HEK293 (cell line): ENCODE measurements around the gene SH3GLB1.

Experiments
- CTCF ChIA-PET: fragments of 350-600 bp; formaldehyde crosslinking; extraction: SDS; loops from one replicate; lab custom pipeline; 2021; ENCODE audit warnings: antibody characterized with exemption; lab: Yijun Ruan, JAX
- POLR2A ChIA-PET: fragments of 300-600 bp; formaldehyde crosslinking; extraction: SDS; loops from one replicate; lab custom pipeline; 2020; ENCODE audit warnings: antibody characterized with exemption, inconsistent platforms; lab: Yijun Ruan, JAX
- H3K27ac ChIP-seq: fragments of 200-500 bp; sonication (Bioruptor generic); 2 replicates; pipeline ENCODE4 v1.5.1; 2014; ENCODE audit warnings: low read depth, low read length, control low read depth, inconsistent platforms; ENCODE audit errors: extremely low read depth
- H3K36me3 ChIP-seq, 2 experiments: fragments of 200-500 bp in 1 of 2; sonication (Bioruptor generic) in 1 of 2; 1 replicate in 1 of 2; 2 replicates in 1 of 2; pipeline ENCODE4 v1.5.1; 2014 to 2017; ENCODE audit warnings: inconsistent platforms in 2 of 2, low read length in 2 of 2; ENCODE audit not compliant: control insufficient read depth in 2 of 2, insufficient read depth in 1 of 2
- H3K4me1 ChIP-seq: fragments of 200-500 bp; sonication (Bioruptor generic); 2 replicates; pipeline ENCODE4 v1.5.1; 2014; ENCODE audit warnings: mild to moderate bottlenecking, low read length, inconsistent platforms; ENCODE audit not compliant: control insufficient read depth, insufficient read depth
- H3K4me3 ChIP-seq: 2 replicates; pipeline ENCODE4 v1.5.1; 2011; ENCODE audit warnings: low read depth, mild to moderate bottlenecking, control low read depth, low read length, moderate library complexity
- H3K9me3 ChIP-seq: fragments of 200-500 bp; sonication (Bioruptor generic); 2 replicates; pipeline ENCODE4 v1.5.1; 2014; ENCODE audit warnings: low read depth, low read length, inconsistent platforms; ENCODE audit not compliant: control insufficient read depth, insufficient read depth
- EGR2 ChIP-seq: fragments of 450-650 bp; formaldehyde crosslinking; IDR thresholded peaks from 2 replicates; pipeline ENCODE4 v1.5.1; 2016; ENCODE audit warnings: low read depth, missing biosample characterization, missing genetic modification characterization
- FEZF1 ChIP-seq: fragments of 450-650 bp; formaldehyde crosslinking; IDR thresholded peaks from 2 replicates; pipeline ENCODE4 v1.5.1; 2016; ENCODE audit warnings: missing biosample characterization, missing genetic modification characterization
- GLI4 ChIP-seq: fragments of 450-650 bp; formaldehyde crosslinking; IDR thresholded peaks from 2 replicates; pipeline ENCODE4 v1.5.1; 2016; ENCODE audit warnings: missing biosample characterization, missing genetic modification characterization
- GLIS1 ChIP-seq: fragments of 450-650 bp; formaldehyde crosslinking; IDR thresholded peaks from 2 replicates; pipeline ENCODE4 v1.5.1; 2016; ENCODE audit warnings: missing biosample characterization, missing genetic modification characterization
- OSR2 ChIP-seq: fragments of 450-650 bp; formaldehyde crosslinking; IDR thresholded peaks from 2 replicates; pipeline ENCODE4 v1.5.1; 2016; ENCODE audit warnings: missing biosample characterization, missing genetic modification characterization
- SCRT2 ChIP-seq: fragments of 450-650 bp; formaldehyde crosslinking; IDR thresholded peaks from 2 replicates; pipeline ENCODE4 v1.5.1; 2016; ENCODE audit warnings: missing biosample characterization, missing genetic modification characterization
- ZBTB10 ChIP-seq: fragments of 450-650 bp; formaldehyde crosslinking; IDR thresholded peaks from 2 replicates; pipeline ENCODE4 v1.5.1; 2016; ENCODE audit warnings: missing biosample characterization, missing genetic modification characterization
- ZBTB26 ChIP-seq: fragments of 450-650 bp; formaldehyde crosslinking; optimal IDR thresholded peaks from 2 replicates; pipeline ENCODE3; 2016; ENCODE audit warnings: missing biosample characterization, mild to moderate bottlenecking, missing genetic modification characterization
- ZFP37 ChIP-seq: fragments of 450-650 bp; formaldehyde crosslinking; IDR thresholded peaks from 2 replicates; pipeline ENCODE4 v1.5.1; 2016; ENCODE audit warnings: missing biosample characterization, missing genetic modification characterization
- ZNF138 ChIP-seq: fragments of 450-650 bp; formaldehyde crosslinking; IDR thresholded peaks from 2 replicates; pipeline ENCODE4 v1.5.1; 2016; ENCODE audit warnings: missing biosample characterization, missing genetic modification characterization, borderline replicate concordance
- ZNF184 ChIP-seq: fragments of 450-650 bp; IDR thresholded peaks from 2 replicates; pipeline ENCODE4 v1.5.1; 2018; ENCODE audit warnings: missing biosample characterization, mild to moderate bottlenecking, missing genetic modification characterization
- ZNF214 ChIP-seq: fragments of 450-650 bp; formaldehyde crosslinking; IDR thresholded peaks from 2 replicates; pipeline ENCODE4 v1.5.1; 2017; ENCODE audit warnings: missing biosample characterization, mild to moderate bottlenecking, missing genetic modification characterization, borderline replicate concordance
- ZNF350 ChIP-seq: fragments of 450-650 bp; formaldehyde crosslinking; IDR thresholded peaks from 2 replicates; pipeline ENCODE4 v1.5.0; 2017; ENCODE audit warnings: missing biosample characterization, mild to moderate bottlenecking, missing genetic modification characterization
- ZNF394 ChIP-seq: fragments of 450-650 bp; formaldehyde crosslinking; IDR thresholded peaks from 2 replicates; pipeline ENCODE4 v1.5.1; 2016; ENCODE audit warnings: missing biosample characterization, missing genetic modification characterization, mild to moderate bottlenecking, moderate library complexity, borderline replicate concordance
- ZNF561 ChIP-seq: fragments of 450-650 bp; IDR thresholded peaks from 2 replicates; pipeline ENCODE4 v1.5.1; 2018; ENCODE audit warnings: missing biosample characterization, missing genetic modification characterization, borderline replicate concordance
- ZNF610 ChIP-seq: fragments of 450-650 bp; formaldehyde crosslinking; IDR thresholded peaks from 2 replicates; pipeline ENCODE4 v1.5.1; 2016; ENCODE audit warnings: missing biosample characterization, missing genetic modification characterization, borderline replicate concordance
- ZNF624 ChIP-seq: fragments of 450-650 bp; formaldehyde crosslinking; IDR thresholded peaks from 2 replicates; pipeline ENCODE4 v1.5.1; 2017; ENCODE audit warnings: missing biosample characterization, missing genetic modification characterization
- ZNF629 ChIP-seq: fragments of 450-650 bp; formaldehyde crosslinking; IDR thresholded peaks from 2 replicates; pipeline ENCODE4 v1.5.1; 2017; ENCODE audit warnings: missing biosample characterization, missing genetic modification characterization
- ZNF677 ChIP-seq: fragments of 450-650 bp; IDR thresholded peaks from 2 replicates; pipeline ENCODE4 v1.5.0; 2018; ENCODE audit warnings: missing biosample characterization, mild to moderate bottlenecking, missing genetic modification characterization, moderate library complexity
- TF ChIP-seq, protein P1 (sequence below): fragments of 450-650 bp; formaldehyde crosslinking; IDR thresholded peaks from 2 replicates; pipeline ENCODE4 v1.5.1; 2016; ENCODE audit warnings: missing biosample characterization, missing genetic modification characterization
- TF ChIP-seq, protein P2 (sequence below): fragments of 450-650 bp; formaldehyde crosslinking; IDR thresholded peaks from 2 replicates; pipeline ENCODE4 v1.5.1; 2016; ENCODE audit warnings: missing biosample characterization, missing genetic modification characterization
- TF ChIP-seq, protein P3 (sequence below): fragments of 450-650 bp; formaldehyde crosslinking; IDR thresholded peaks from 2 replicates; pipeline ENCODE4 v1.5.1; 2016; ENCODE audit warnings: missing biosample characterization, missing genetic modification characterization

The SH3GLB1 gene

GRCh38 chr1:86703696-86704457 is 499 bp upstream of the SH3GLB1 start (continued):
- TF ChIP-seq, protein P1, sequence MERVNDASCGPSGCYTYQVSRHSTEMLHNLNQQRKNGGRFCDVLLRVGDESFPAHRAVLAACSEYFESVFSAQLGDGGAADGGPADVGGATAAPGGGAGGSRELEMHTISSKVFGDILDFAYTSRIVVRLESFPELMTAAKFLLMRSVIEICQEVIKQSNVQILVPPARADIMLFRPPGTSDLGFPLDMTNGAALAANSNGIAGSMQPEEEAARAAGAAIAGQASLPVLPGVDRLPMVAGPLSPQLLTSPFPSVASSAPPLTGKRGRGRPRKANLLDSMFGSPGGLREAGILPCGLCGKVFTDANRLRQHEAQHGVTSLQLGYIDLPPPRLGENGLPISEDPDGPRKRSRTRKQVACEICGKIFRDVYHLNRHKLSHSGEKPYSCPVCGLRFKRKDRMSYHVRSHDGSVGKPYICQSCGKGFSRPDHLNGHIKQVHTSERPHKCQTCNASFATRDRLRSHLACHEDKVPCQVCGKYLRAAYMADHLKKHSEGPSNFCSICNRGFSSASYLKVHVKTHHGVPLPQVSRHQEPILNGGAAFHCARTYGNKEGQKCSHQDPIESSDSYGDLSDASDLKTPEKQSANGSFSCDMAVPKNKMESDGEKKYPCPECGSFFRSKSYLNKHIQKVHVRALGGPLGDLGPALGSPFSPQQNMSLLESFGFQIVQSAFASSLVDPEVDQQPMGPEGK (tag by site-specific recombination) = no peak
- TF ChIP-seq, protein P2, sequence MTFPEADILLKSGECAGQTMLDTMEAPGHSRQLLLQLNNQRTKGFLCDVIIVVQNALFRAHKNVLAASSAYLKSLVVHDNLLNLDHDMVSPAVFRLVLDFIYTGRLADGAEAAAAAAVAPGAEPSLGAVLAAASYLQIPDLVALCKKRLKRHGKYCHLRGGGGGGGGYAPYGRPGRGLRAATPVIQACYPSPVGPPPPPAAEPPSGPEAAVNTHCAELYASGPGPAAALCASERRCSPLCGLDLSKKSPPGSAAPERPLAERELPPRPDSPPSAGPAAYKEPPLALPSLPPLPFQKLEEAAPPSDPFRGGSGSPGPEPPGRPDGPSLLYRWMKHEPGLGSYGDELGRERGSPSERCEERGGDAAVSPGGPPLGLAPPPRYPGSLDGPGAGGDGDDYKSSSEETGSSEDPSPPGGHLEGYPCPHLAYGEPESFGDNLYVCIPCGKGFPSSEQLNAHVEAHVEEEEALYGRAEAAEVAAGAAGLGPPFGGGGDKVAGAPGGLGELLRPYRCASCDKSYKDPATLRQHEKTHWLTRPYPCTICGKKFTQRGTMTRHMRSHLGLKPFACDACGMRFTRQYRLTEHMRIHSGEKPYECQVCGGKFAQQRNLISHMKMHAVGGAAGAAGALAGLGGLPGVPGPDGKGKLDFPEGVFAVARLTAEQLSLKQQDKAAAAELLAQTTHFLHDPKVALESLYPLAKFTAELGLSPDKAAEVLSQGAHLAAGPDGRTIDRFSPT (tag by site-specific recombination) = peak; percentile 67; the same call in 1 of the 2 replicates
- no peak for TF ChIP-seq ZNF677
- peak; percentile 69; the same call in 1 of the 2 replicates for TF ChIP-seq OSR2 (tag by site-specific recombination)
- TF ChIP-seq EGR2 (tag by site-specific recombination) = no peak
- TF ChIP-seq SCRT2 (tag by site-specific recombination) = no peak
- no peak for TF ChIP-seq ZNF138
- TF ChIP-seq ZBTB10 (tag by site-specific recombination) = no peak
- no peak for TF ChIP-seq ZFP37 (tag by site-specific recombination)
- peak; percentile 7; the same call in 1 of the 2 replicates for TF ChIP-seq ZNF184 (tag by site-specific recombination)
- TF ChIP-seq ZNF350 (tag by site-specific recombination) = no peak
- peak; percentile 66; the same call in 1 of the 2 replicates for TF ChIP-seq ZNF610 (tag by site-specific recombination)
- TF ChIP-seq ZNF214 = no peak
- TF ChIP-seq, all 188 proteins: peak for 16

GRCh38 chr1:86704972-86705664 is 742 bp downstream of the SH3GLB1 start:
- CTCF ChIA-PET = interaction anchor here (0.5 to 2.6 kb wide), 25 partner anchors 9 to 1133 kb away, joined by 3 to 22 read pairs (median 4); no protein-coding TSS in a partner anchor
- H3K4me1 ChIP-seq = peaks cover 4% of the 10 kb centered on the region; the same call in 1 of the 2 replicates
- H3K36me3 ChIP-seq = no peaks in the 10 kb centered on the region
- peak overlapping the region; percentile 91 for H3K4me3 ChIP-seq
- POLR2A ChIA-PET = interaction anchor here (0.6 to 3.9 kb wide), 8 partner anchors 10 to 1151 kb away, joined by 3 to 34 read pairs (median 6); no protein-coding TSS in a partner anchor
- peak overlapping the region; percentile 98 for H3K27ac ChIP-seq
- no peaks in the 10 kb centered on the region for H3K9me3 ChIP-seq
- no peak for TF ChIP-seq ZBTB26 (tag by site-specific recombination)
- TF ChIP-seq ZNF561 (tag by site-specific recombination) = peak; percentile 62; the same call in 1 of the 2 replicates
- TF ChIP-seq ZNF629 (tag by site-specific recombination) = no peak; the same call in 1 of the 2 replicates
- TF ChIP-seq FEZF1 (tag by site-specific recombination) = no peak
- peak; percentile 45; the same call in 1 of the 2 replicates for TF ChIP-seq GLIS1 (tag by site-specific recombination)
- peak; percentile 22; the same call in 1 of the 2 replicates for TF ChIP-seq ZNF394 (tag by site-specific recombination)
- TF ChIP-seq, protein P3, sequence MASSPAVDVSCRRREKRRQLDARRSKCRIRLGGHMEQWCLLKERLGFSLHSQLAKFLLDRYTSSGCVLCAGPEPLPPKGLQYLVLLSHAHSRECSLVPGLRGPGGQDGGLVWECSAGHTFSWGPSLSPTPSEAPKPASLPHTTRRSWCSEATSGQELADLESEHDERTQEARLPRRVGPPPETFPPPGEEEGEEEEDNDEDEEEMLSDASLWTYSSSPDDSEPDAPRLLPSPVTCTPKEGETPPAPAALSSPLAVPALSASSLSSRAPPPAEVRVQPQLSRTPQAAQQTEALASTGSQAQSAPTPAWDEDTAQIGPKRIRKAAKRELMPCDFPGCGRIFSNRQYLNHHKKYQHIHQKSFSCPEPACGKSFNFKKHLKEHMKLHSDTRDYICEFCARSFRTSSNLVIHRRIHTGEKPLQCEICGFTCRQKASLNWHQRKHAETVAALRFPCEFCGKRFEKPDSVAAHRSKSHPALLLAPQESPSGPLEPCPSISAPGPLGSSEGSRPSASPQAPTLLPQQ = no peak
- peak; percentile 71; the same call in 1 of the 2 replicates for TF ChIP-seq GLI4
- TF ChIP-seq, protein P1 (tag by site-specific recombination) = peak; percentile 41
- no peak for TF ChIP-seq ZNF624 (tag by site-specific recombination)
